LNCaP clone FGC (cell line): ENCODE data around the gene RIBC2.
A peak's percentile ranks its signal among the peaks of the same experiment; 100 is the strongest.
"Not testable (repeated sequence)": the region's sequence is repeated elsewhere in the genome, so short reads cannot be mapped to it uniquely, and the experiment has no call there.

Experiments used
- DNase-seq: peaks from one replicate; pipeline ENCODE4 v3.0.0-alpha.2; 2011; ENCODE audit warnings: low read depth
- H3K4me3 ChIP-seq: 2 replicates; pipeline ENCODE4 v1.5.1; 2011; ENCODE audit warnings: mild to moderate bottlenecking, low read depth, low read length, control low read depth
- CTCF ChIP-seq: IDR thresholded peaks from 2 replicates; pipeline ENCODE4 v1.5.1; 2012; ENCODE audit warnings: mild to moderate bottlenecking; ENCODE audit not compliant: control insufficient read depth, insufficient read depth; ENCODE audit errors: extremely low read depth

The RIBC2 gene

DNA sequence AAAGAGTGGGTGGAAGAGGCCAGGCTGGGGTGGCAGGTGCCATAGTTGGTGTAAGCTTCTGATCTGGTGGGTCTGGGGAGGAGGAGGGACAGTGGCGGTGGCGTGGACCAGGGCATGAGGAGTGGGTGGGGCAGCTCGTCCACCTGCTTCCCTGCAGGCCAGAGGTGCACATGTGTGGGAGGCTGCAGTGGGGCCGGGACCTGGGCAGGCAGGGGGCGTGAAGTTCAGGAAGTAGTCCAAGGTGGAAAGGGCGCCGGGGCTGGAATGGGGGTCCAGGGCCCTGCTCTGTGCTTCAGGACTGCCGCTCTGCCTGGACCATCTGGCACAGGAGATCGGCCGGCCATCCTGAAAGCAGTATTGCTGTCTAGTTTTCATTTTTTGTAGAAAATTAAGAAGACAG, 15.9 kb downstream of the RIBC2 start:
- no peak overlapping the region for H3K4me3 ChIP-seq
- no peak for DNase-seq
- no peak for TF ChIP-seq CTCF

GRCh38 chr22:45429981-45430775, 16.7 kb downstream of the RIBC2 start:
- no peak for DNase-seq

DNA sequence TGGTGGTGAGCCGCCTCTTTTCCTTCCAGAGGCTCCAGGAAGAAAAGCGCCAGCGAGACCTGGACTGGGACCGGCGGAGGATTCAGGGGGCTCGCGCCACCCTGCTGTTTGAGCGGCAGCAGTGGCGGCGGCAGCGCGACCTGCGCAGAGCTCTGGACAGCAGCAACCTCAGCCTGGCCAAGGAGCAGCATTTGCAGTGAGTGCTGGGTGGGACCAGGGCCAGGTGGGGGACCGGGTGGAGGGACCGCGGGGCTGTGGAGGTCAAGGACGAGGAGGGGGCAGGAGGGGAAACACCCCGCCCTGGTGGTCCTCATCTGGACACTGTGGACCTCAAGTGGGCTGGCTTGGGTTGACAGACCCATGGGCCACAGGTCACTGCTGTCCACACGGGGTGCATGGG, 17.4 kb downstream of the RIBC2 start:
- TF ChIP-seq CTCF = no peak
- no peak overlapping the region for H3K4me3 ChIP-seq
- DNase-seq = no peak

More at GRCh38 chr22:45429981-45430775, 16.7 kb downstream of the RIBC2 start:
- TF ChIP-seq CTCF = no peak
- H3K4me3 ChIP-seq = no peak overlapping the region

- DNase-seq = no peak
- no peak for TF ChIP-seq CTCF
These were observed 21.5 kb downstream of the RIBC2 start for GRCh38 chr22:45434981-45435380.

DNA sequence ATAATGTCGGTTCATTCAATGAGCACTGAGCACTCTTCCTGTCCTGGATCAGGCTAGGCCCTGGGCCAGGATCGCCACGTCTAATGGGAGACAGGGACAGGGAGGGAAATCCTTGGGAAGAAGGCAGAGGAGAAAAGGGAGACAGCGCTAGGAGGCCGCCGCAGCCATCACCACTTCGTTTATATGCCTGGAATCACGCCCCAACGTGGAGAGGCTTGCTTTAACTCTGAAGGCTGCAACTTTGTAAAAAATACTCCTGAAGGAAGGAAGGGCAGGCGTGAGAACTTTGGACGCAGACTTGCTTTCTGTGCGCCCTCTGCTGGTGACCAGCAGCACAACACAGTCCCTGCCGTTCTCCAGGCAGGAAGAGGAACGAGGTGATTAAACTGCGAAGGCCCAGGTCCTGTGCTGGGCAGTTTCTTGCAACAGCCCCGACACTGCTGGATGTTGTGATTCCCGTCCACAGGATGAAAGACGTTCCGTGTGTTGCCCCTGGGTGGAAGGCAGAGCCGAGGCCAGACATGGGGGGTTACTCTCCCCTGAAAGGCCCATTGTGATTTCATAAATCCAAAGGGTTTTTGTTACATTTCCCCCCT, 22.1 kb downstream of the RIBC2 start:
- DNase-seq = peak; percentile 77
- peak; percentile 94 for TF ChIP-seq CTCF
- no peak overlapping the region for H3K4me3 ChIP-seq

More at GRCh38 chr22:45434981-45435380, 21.5 kb downstream of the RIBC2 start:
- no peak overlapping the region for H3K4me3 ChIP-seq

- DNase-seq, H3K4me3 ChIP-seq: not testable (repeated sequence)
These were observed 23.5 kb downstream of the RIBC2 start for GRCh38 chr22:45436871-45437517.

DNA sequence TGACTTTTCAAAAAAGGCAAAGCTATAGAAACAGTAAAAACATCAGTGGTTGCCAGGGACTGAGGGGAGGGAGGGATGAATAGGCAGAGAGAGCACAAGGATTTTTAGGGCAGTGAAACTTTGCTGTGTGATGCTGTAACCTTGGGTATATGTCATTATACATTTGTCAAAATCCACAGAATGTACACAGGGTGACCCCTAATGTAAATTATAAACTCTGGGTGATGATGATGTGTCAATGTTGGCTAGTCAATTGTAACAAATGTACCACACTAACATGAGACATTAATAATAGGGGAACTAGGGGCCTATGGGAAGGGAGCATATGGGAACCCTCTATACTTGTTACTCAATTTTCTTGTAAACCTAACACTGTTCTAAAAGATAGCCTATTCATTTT, 24.8 kb downstream of the RIBC2 start:
- no peak for TF ChIP-seq CTCF
- no peak for DNase-seq
- H3K4me3 ChIP-seq = no peak overlapping the region

- DNase-seq, H3K4me3 ChIP-seq: not testable (repeated sequence)
These were observed 27.2 kb downstream of the RIBC2 start for GRCh38 chr22:45440688-45441087.
